DLD1 (cell line): ENCODE measurements around the gene RNFT2.

Source experiments
- in situ Hi-C: cut with HindIII; loops from 2 replicates; pipeline ENCODE4 v1.10.0; 2017; ENCODE audit warnings: low sequenced_read_pairs

Gene RNFT2

GRCh38 chr12:116898669-116899068 is 160.6 kb downstream of the RNFT2 start:
- in situ Hi-C loops, result no loop called here

- in situ Hi-C loops, result no loop called here
Observed at GRCh38 chr12:116901612-116902011, 163.5 kb downstream of the RNFT2 start.
